T-helper 2 cell treated with Interferon-gamma antibody and Interleukin-4, amounts not matched to agents 100 ng/mL and 5 ng/mL, for 36 hours (primary cell): ENCODE data around the gene CBLL1. TPM values are rescaled to one million over a fixed set of nuclear protein-coding genes. Genes with fewer than 3 reads are reported as not detected.

Experiments used
- intact Hi-C: fragments of 100-400 bp; cut with micrococcal nuclease; formaldehyde crosslinking; loops from one replicate; pipeline ENCODE4 v1.15.1; 2023
- total RNA-seq: library from RNA; stranded (reverse); gene quantifications from 2 replicates; pipeline ENCODE4 v1.2.3, GENCODE V29; 2022

The CBLL1 gene
- total RNA-seq, 1 donor from 2014 or later, result 46.3 TPM

DNA sequence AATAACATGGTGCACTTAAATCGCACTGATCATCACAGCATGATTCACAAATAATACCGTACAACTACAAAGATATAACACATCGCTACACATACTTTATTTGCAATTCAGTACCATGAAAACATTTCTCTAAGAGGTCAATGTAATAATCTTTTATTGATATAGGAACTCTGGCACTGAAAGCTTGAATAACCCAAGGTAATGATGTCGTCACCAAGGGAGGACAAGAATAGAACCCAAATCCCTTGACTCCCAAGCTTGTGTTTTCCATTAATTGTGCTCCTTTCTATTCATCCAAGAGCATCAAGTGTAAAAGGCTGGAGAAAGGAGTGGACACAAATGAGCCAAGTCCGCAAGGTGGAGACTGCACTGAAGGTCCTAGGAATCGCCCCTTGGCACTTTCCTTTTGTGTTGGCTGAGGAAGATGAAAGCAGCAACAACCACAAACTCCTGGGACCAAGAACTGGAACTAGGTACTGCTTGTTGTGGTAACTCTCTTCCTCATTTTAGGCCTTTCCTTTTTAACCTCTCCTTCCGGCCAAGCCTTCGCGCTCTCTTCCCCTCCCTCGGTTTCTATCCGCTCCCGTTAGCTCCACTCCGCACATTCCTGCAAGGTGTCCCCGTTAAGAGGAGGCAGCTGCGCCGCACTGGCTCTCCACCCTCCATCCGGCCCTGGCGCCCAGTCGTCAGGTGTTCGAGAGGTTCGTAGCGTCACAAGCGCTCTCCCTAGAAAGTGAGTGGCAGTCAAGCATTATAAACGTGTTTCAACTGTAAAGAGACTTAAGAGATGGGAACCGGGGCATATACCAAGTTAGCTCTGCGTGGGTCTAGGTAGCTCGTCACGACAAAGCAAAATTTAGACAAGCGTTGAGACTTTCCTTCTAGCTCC is 1.0 kb upstream of the CBLL1 start:
- intact Hi-C loops, result loop anchor here (1.0 to 10.0 kb wide), 12 partner anchors 83 to 1458 kb away; partner anchors contain the start of genes BCAP29, CCDC71L, COG5 and DLD

DNA sequence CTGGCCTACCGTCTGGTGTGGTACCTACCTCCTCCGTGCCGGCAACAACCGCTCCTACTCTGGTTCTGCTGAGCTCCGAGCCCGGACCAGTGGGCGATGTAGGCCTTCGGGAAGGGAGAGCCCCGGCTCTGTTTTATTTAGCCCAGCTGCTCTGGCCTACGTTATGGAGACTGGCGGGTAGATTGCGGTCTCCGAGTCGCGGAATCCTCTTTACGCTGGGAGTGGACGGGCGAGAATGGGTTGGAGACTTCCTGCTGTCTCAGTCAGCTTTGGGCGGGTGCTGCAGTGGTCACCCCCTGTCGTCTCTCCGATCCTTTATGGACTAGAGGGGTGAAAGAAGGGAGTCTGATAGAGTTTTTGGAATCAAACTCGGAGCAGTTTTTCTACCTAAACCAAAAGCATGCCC is 406 bp downstream of the CBLL1 start:
- intact Hi-C loops, result loop anchor here (1.0 to 10.0 kb wide), 4 partner anchors 282 to 880 kb away; partner anchors contain the start of genes DNAJB9, PIK3CG, PNPLA8 and THAP5

DNA sequence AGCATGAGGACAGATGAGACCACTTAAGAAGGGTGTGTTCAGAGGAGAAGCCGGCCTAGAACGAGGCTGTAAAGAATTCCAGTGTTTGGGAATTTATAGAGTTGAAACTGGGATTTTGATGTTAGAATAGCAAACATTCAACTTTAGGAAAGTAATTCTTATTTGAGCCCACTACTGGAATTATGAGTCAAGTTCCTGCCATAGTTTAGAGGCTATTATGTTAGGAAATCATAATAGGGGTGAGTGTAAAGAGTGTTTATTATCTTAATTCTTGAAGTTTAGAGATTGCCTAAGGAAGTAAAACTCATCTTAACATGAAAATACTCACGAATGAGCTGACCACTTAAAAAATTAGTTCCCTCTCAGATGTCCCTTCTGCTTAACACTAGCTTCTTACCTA is 2.1 kb downstream of the CBLL1 start:
- intact Hi-C loops, result loop anchor here (10.0 kb wide), 1 partner anchor 881 kb away; the partner anchor contains the start of gene PIK3CG

DNA sequence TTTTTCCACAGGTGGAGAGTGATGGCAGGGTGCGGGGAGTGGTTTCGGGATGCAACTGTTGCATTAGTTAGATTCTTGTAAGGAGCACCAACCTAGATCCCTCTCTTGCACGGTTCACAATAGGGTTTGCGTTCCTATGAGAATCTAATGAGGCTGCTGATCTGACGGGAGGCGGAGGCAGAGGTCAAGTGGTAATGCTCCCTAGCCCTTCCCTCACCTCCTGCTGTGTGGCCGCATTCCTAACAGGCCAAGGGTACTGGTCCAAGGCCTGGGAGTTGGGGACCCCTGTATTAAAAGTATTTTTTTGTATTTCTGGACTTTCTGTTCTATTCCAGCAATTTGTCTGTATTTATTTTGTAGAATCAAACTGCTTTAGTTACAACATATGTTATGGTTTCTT is 7.2 kb downstream of the CBLL1 start:
- intact Hi-C loops, result no loop called here

DNA sequence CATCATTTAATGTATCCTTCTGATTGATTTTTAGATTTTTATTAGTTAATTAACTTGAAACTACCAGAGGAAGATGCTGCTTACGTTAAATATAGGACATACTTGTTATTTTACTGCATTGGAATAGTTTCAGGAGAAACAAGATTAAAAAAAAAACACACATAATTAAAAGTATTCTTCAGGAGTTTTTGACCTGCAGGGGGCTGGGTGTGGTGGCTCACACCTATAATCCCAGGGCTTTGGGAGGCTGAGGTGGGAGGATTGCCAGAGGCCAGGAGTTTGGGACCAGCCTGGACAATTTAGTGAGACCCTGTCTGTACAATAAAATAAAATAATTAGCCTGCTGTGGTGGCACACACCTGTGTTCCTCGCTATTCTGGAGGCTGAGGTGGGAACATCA is 10.7 kb downstream of the CBLL1 start:
- intact Hi-C loops, result no loop called here

DNA sequence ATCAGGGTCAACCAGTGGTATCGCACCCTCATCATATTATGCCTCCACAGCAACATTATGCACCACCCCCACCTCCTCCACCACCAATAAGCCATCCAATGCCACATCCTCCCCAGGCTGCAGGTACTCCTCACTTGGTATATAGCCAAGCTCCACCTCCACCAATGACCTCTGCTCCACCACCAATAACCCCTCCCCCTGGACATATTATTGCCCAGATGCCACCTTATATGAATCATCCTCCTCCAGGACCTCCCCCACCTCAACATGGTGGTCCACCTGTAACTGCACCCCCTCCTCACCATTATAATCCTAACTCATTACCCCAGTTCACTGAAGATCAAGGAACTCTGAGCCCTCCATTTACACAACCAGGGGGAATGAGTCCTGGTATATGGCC is 14.7 kb downstream of the CBLL1 start:
- intact Hi-C loops, result no loop called here

DNA sequence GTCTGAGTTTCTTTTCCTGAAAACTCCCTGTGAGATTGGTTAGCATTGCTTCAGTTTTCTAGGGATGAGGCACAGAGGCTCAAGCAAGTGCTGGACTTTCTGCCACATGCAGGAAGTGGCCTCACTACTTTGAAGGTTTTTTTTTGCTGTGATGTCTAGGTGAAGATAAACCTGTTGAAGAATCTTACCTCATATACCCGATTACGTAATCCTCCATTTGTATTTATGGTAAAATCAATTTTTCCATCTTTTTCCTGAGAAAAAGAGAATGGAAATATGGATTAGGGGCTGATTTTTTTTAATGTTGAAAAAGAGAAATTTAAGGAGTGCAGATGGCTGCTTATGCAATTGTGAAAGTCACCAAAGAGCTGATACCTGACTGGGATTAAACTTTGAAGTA is 23.4 kb downstream of the CBLL1 start:
- intact Hi-C loops, result no loop called here

DNA sequence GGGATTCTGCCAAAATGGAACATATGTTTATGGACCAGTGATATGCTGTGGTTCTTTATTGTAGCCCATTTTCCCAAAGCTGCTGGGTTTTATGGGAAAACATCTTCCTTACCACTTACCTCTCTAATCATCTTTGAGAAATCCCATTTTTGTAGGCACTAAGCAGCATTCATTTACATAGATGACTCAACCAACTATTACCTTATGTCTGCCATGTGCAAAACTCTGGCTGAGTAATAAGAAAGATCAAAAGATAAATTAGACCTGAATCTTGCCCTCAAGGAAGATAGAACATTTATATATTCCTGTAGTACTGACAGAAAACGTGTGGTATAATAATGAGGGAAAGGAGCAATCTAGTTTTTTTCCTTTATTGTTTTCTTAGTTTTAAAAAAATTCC is 24.3 kb downstream of the CBLL1 start:
- intact Hi-C loops, result no loop called here

DNA sequence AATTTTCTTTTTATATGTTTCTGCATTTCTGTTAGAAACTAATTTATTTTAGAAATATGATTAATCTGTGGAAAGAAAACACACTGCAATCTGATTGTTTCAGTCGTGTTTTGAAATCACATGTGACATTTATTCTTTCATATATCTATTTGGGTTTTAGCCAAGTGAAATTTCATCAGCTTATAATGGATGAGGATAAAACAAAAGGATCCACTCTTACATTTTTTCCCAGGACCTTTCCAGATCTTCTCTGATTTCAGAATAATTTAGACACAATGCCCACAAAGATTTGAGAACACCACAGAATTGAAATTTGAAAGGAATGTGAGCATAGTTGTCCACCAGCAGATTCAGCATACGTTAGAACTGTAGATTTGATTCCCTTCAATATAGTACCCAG is 29.1 kb downstream of the CBLL1 start:
- intact Hi-C loops, result no loop called here

DNA sequence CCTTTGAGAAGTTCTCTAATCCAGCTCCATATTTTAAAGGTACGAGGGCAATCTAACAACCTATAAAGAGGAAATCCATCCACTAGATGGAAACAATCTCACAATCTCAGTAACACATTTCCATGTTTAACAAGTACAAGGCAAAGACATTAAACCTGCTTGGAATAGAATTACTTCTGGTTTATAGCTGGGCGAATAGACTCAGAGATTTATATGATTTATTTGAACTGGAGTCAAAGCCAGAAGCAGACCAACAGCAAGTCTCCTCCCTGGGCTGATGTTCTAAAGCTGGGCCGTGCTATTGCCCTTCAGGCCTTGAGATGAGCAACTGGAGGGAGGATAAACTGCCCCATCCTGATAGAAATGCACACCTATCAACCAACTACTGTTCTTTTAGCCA is 33.8 kb downstream of the CBLL1 start:
- intact Hi-C loops, result no loop called here

DNA sequence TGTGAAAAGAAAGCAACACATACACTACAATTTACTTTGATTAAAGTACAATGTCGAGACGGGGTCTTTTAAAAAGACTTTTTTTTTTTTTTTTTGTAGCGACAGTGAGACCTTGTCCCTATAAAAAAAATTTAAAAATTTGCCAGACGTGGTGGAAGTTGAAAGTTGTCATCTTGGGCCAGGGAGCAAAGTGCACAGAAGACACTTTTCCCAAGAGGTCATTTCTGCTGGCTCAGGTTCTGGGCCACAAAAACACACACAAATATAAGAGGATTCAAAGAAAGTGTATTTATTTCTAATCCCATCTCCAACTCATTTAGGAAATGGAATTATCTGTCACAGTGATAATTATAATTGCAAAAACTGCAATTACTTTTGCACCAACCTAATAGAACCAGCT is 34.3 kb downstream of the CBLL1 start:
- intact Hi-C loops, result no loop called here

DNA sequence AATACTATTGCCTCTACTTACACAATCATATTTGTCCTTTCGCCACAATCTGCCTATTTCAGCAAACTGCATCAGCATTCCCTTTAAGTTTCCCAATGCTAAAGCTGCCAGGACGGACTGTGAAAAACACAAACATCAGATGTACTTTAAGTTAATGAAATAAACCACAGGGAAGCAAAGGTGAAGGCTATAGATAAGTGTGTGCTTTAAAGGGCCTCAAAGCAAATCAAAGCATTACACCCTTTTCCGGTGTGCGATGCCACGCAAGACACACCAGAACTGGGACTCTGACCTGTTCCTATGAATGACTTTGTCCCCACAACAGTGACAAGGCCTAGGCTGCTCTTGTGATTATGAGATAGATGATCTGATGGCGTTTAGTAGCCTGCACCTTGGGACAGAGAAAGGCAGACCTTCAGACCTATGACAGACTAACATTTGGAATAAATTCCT is 35.7 kb downstream of the CBLL1 start:
- intact Hi-C loops, result no loop called here

DNA sequence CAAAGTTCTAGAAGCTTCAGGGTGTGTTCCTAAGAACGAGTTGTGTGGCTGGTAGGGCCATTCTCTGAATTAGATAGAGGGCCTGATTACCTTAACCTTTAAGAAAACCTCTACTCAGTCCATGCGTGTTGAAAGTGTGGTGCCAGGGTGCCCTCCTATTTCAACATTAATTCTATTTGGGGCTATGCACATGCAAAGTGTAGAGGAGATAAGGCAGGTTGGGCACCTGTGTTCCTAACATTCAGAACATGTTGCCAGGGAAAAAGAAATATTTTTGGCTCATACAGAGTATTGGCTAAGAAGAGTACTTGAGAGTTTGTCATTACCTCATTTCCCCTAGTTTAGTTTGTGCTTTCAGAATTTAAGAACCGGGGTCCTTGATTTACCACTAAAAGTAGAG is 38.4 kb downstream of the CBLL1 start:
- intact Hi-C loops, result no loop called here

DNA sequence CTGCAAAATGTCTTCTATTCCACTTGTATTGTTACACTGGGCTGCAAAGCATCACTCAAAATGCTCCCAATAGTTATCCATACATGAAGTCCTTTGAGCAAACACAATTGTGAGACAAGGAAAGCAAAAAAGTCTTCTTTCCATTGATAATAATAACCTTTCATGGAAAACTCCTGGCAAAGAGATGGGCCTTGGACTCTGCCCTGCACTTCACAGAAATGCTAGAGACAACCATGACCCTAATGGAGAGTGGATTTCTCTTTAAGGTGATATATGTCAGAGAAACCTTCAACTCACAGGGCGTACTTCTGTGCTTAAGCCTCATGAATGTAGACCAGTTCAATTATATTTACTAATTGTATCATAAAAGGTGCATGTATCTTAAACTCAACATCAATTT is 39.7 kb downstream of the CBLL1 start:
- intact Hi-C loops, result no loop called here

DNA sequence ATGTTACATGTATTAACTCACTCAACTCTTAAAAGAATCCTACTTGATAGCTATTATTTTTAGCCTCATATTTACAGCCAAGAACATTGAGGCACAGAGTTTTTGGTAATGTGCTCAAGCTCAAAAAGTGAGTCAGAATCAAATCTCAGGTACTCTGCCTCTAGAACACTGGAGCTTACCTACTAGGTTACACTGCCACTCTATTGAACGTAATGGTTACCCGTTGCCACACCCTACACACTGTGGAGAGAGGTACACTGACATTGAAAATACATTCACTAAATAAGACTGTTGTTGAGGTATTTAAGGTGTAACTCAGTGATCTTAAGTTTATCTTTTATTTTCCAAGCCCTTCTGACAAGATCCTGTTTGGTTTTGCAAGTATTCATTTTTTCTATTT is 41.2 kb downstream of the CBLL1 start:
- intact Hi-C loops, result no loop called here

DNA sequence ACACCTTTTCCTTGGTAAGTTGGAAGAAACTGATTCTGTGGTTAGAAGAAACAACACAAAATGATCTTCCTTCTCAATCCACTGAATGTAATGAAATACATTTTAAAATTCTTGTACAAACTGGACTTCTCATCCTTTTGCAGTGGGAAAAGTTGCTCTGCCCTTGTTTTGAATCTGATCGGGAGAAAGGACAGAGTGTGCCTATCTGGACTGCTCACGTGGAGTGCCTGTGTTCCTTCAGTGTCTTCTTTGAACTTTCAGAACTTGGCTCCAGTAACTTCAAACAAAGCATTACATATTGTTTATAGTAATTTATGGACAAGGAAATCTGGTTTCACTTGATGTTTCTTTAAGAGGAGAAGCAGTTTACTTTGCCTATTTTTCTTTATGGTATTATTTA is 42.0 kb downstream of the CBLL1 start:
- intact Hi-C loops, result no loop called here

DNA sequence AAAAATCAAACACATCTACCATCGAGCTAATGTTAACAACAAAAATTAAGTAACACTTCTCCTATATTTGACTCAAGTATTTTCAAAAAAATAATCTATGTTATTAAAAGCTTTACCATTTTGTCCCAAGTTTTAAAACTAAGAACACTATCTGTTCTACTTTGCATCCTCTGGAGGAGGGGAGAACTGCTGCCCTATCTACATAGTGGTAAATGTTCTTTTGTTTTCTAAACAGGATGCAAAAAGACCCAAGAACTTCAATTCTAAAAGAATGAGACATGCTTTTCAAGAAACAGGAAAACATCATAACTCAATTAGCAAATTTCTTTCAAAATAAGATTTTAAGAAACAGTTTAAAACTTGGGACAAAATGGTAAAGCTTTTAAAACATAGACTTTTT is 44.3 kb downstream of the CBLL1 start:
- intact Hi-C loops, result no loop called here

DNA sequence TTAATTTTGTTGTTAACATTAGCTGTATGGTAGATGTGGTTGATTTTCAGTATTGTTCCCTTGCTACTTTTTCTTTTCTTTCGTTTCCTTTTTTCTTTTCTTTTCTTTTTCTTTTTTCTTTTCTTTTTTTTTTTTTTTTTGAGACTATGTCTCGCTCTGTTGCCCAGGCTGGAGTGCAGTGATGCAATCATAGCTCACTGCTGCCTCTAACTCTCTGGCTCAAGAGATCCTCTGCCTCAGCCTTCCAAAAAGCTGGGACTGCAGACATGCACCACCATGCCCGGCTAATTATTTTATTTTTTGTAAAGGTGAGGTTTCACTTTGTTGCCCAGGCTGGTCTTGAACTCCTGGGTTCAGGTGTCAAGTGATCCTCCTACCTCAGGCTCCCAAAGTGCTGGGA is 44.7 kb downstream of the CBLL1 start:
- intact Hi-C loops, result no loop called here

DNA sequence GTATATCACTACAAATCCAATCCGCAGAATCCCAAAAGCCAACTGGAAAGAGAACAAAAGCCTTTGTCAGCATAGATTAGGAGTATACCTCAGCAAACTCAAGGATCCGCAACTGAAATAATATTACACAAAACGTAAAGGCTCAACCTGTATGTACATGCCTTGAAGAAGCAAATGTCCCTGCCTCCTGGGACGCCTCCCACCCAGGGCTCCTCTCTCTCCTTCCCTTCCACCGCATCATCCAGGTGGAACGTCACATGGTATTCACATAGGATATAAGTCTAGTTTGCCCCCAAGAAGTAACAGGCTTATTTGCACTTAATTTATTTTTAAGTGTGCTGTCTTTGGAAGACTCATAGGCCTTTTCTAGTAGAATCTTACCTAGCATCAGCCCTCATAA is 45.7 kb downstream of the CBLL1 start:
- intact Hi-C loops, result no loop called here

DNA sequence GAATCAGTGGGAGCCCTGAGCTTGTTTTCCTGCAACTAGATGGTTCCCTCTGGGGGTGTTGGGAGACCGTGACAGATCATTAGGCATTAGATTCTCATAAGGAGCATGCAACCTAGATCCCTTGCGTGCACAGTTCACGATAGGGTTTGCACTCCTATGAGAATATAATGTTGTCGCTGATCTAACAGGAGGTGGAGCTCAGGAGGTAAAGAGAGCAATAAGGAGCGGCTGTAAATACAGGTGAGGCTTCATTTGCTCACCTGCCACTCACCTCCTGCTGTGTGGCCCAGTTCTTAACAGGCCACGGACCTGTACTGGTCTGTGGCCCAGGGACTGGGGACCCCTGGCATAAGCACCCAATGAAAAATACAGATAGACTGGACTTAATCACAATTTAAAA is 48.4 kb downstream of the CBLL1 start:
- intact Hi-C loops, result no loop called here

DNA sequence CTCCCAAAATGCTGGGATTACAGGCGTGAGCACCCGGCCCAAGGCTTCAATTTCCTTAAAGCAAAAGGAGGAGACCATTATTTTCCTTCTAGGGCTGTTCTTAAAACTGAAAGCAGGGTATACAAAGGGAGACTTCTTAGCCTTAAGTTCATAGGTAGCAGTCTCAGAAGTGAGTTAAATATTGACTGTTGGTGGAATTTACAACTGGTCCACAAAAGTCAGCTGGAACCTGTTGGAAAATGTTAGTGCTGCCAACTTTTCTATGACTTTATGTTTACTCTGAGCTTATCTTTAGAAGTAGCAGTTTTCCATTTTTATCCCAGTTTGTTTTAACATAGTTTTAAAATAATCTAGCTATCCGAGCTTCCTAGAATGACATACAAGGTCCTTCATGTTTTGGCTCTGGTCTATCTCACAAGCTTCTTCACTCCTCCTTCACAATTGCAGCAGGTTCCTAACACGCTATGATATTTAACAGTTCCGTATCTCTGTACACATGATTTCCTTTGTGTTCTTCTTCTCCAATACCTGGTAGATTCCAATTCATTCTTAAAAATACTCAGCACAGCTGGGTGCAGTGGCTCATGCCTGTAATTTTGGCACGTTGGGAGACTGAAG is 55.8 kb downstream of the CBLL1 start:
- intact Hi-C loops, result no loop called here

DNA sequence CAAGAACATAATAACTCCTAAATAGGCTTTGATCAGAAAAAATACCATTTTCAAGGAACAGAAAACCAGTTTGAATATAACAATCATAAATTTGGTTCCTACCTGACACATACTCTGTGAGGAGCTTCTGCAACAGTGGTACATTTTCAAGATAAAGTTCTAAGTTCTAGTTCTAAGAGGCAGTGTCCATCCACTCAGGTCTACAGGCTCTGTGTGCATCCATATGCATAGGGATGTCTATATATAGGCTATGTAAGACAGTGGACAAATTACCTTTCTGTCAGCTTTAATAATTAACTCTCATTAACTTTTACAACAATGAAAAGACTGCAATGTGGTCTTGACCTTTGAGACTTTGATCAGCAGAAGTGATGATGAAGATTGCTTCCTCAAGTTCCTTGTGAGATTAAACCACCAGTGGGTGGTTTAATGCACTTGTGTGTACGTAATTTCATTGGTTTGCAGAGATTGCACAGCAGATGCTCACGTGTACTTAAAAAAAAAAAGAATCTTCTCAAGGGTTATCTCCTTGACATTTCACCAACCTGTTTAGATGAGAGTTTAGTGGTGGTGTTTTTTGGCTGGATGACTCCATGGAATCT is 59.2 kb downstream of the CBLL1 start, which contains the start of gene SLC26A3:
TSS of gene SLC26A3 (minus strand) at position 215 of the 602 bp plus-strand sequence. CDS start 8,714 bp downstream, outside the sequence.
- intact Hi-C loops, result no loop called here
